ENCODE data around the gene CLDN7.

GRCh38 chr17:7236808-7237207, 25.5 kb downstream of the CLDN7 start:
- TF ChIP-seq POLR2A (IDR thresholded peaks at IDR 0.05) (no peak), POLR2AphosphoS5 (IDR thresholded peaks at IDR 0.05) (no peak), CTCF (IDR thresholded peaks at IDR 0.05) (no peak)

Measured in gastroesophageal sphincter (tissue), 3 donors.